Left forelimb (tissue), 1 donor: ENCODE measurements around the gene EBF3.

Experiments
- DNase-seq: peaks from one replicate; pipeline ENCODE4 v3.0.0-alpha.2; 2018; ENCODE audit warnings: low spot score

EBF3 gene

GRCh38 chr10:129833994-129834739, 129.9 kb downstream of the EBF3 start:
- DNase-seq, result no peak

GRCh38 chr10:129833468-129833950, 130.6 kb downstream of the EBF3 start:
- no peak for DNase-seq

GRCh38 chr10:129832573-129833467, 131.3 kb downstream of the EBF3 start:
- no peak for DNase-seq

GRCh38 chr10:129831150-129831549, 132.9 kb downstream of the EBF3 start:
- no peak for DNase-seq

- DNase-seq, result peak; percentile 50
Observed at GRCh38 chr10:129825826-129826225, 138.2 kb downstream of the EBF3 start.

- no peak for DNase-seq
Observed at GRCh38 chr10:129825221-129825620, 138.9 kb downstream of the EBF3 start.

GRCh38 chr10:129820451-129820850, 143.6 kb downstream of the EBF3 start:
- DNase-seq, result no peak

GRCh38 chr10:129816656-129817045, 147.4 kb downstream of the EBF3 start:
- DNase-seq, result peak; percentile 58

- DNase-seq, result peak; percentile 45
Observed at GRCh38 chr10:129815898-129816655, 148.0 kb downstream of the EBF3 start.

GRCh38 chr10:129814681-129815646, 149.1 kb downstream of the EBF3 start:
- no peak for DNase-seq

- no peak for DNase-seq
Observed at GRCh38 chr10:129812398-129812797, 151.7 kb downstream of the EBF3 start.

- DNase-seq, result no peak
Observed at GRCh38 chr10:129811208-129811607, 152.9 kb downstream of the EBF3 start.

GRCh38 chr10:129809841-129810240, 154.2 kb downstream of the EBF3 start:
- no peak for DNase-seq

- no peak for DNase-seq
Observed at GRCh38 chr10:129809431-129809830, 154.6 kb downstream of the EBF3 start.

- DNase-seq, result no peak
Observed at GRCh38 chr10:129808092-129808983, 155.7 kb downstream of the EBF3 start.

GRCh38 chr10:129807211-129807610, 156.9 kb downstream of the EBF3 start:
- no peak for DNase-seq

- DNase-seq, result no peak
Observed at GRCh38 chr10:129800796-129801340, 163.2 kb downstream of the EBF3 start.

- DNase-seq, result no peak
Observed at GRCh38 chr10:129799942-129800341, 164.1 kb downstream of the EBF3 start.

- no peak for DNase-seq
Observed at GRCh38 chr10:129796710-129797420, 167.2 kb downstream of the EBF3 start.
